H1 (cell line): Measurements from ENCODE around the gene UBTD2.

Source experiments
- CTCF ChIP-seq, 3 experiments: IDR thresholded peaks; 1 replicate in 2 of 3; 2 replicates in 1 of 3; pipeline versions ENCODE4 v1.5.1 to v1.6.1; 2011; ENCODE audit warnings: low read length in 3 of 3, mild to moderate bottlenecking in 3 of 3, inconsistent platforms in 2 of 3, low read depth in 1 of 3, moderate library complexity in 1 of 3; ENCODE audit not compliant: insufficient read depth in 1 of 3; ENCODE audit errors: control extremely low read depth in 1 of 3
- POLR2A ChIP-seq, 2 experiments: IDR thresholded peaks; 1 replicate in 1 of 2; 2 replicates in 1 of 2; pipeline ENCODE4 v1.6.1; 2011; ENCODE audit warnings: low read depth in 2 of 2, low read length in 2 of 2, mild to moderate bottlenecking in 2 of 2; ENCODE audit errors: control extremely low read depth in 1 of 2

GRCh38 chr5:172321593-172321992 lies 38.0 kb upstream of the UBTD2 start:
- no peak for TF ChIP-seq POLR2A (IDR thresholded peaks at IDR 0.05; ENCODE audit: control extremely low read depth in 1 of 2, low read depth in 2 of 2, low read length in 2 of 2)
- no peak for TF ChIP-seq CTCF (IDR thresholded peaks at IDR 0.05; ENCODE audit: control extremely low read depth in 1 of 3, insufficient read depth in 1 of 3, low read depth in 1 of 3, low read length in 3 of 3)
